Esophagus mucosa (tissue), 1 donor: ENCODE measurements around the gene IGFBP1. TPM values are rescaled to one million over a fixed set of nuclear protein-coding genes. Genes with fewer than 3 reads are reported as not detected.
A peak's percentile ranks its signal among the peaks of the same experiment; 100 is the strongest.
"Not testable (repeated sequence)": the region's sequence is repeated elsewhere in the genome, so short reads cannot be mapped to it uniquely, and the experiment has no call there.

Experiments used
- ATAC-seq: fragments of 200-7000 bp; cut with Tn5 transposase; one replicate; pipeline ENCODE4 v1.9.1; 2020
- total RNA-seq: library from RNA; stranded (reverse); gene quantifications from one replicate; pipeline ENCODE4 v1.2.4, GENCODE V29; 2023
- donor health status: DM: yes; HTN: yes; CAD: no.

Gene IGFBP1
- not detected for total RNA-seq

DNA sequence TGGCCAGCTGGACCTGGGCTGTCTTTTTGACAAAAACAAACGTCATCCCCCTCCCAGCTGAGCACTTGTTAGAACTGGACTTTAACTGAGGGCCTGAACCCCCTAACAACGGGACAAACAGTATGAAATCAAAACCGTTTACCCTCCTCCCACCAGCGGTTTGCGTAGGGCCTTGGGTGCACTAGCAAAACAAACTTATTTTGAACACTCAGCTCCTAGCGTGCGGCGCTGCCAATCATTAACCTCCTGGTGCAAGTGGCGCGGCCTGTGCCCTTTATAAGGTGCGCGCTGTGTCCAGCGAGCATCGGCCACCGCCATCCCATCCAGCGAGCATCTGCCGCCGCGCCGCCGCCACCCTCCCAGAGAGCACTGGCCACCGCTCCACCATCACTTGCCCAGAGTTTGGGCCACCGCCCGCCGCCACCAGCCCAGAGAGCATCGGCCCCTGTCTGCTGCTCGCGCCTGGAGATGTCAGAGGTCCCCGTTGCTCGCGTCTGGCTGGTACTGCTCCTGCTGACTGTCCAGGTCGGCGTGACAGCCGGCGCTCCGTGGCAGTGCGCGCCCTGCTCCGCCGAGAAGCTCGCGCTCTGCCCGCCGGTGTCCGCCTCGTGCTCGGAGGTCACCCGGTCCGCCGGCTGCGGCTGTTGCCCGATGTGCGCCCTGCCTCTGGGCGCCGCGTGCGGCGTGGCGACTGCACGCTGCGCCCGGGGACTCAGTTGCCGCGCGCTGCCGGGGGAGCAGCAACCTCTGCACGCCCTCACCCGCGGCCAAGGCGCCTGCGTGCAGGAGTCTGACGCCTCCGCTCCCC lies at the start of gene IGFBP1:
Gene IGFBP1 (plus strand): TSS at position 304 of the 808 bp plus-strand sequence. CDS start 165 bp downstream, at position 469.
- peak; percentile 48 for ATAC-seq

DNA sequence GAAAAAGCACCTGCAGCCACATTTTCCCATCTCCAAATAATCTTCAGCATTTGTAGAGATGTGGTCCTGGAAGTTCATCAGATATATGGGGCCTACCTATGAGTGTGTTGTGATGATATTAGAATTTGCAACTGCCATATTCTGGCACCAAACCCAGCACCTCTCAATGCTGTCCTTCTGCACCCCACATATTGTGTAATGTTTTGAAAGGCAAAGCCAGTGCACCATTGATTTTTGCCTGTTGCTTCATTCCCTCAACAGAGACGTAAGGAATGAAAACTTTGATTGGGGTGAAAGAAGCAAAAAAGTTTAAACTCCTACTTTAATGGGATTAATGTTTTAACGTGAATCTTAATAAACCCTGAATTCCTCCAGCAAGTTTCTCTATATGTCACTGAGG lies 49.4 kb upstream of the IGFBP1 start:
- ATAC-seq: not testable (repeated sequence)

DNA sequence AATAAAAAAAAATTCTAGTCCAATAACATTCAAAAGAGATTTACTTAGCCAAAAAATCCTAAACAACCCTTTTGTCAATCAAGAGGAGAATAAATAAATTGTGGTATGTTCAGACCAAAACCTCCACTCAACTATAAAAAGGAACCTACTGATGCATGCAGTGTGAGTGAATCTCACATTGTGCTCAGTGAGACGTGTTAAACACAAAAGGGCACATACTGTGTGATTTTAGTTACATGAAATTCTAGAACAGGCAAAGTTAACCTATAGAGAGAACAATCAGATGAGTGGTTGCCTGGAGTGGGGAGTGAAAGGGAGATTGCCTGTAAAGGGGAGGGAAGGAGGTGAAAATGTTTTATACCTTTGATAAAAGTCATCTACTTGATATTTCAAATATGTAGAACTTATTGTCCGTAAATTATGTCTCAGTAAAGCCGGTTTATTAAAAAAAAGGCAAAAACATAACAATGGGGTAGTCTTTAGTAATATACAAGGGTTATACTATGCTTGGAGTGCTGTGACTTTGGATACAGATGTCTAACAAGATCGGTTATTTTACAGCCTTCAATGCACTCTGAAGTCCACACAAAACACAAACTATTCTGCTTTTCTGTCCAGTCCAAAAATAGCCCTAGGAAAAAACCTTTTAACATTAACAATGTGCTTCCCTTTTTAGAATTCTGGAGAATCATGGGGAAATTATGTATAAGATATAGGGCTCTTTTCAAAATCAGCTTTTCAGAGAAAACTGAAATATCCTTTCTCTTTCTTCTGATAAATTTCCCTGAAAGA lies 46.2 kb upstream of the IGFBP1 start:
- ATAC-seq: not testable (repeated sequence)

- ATAC-seq: not testable (repeated sequence)
These were observed 41.8 kb upstream of the IGFBP1 start for GRCh38 chr7:45846536-45846935.

DNA sequence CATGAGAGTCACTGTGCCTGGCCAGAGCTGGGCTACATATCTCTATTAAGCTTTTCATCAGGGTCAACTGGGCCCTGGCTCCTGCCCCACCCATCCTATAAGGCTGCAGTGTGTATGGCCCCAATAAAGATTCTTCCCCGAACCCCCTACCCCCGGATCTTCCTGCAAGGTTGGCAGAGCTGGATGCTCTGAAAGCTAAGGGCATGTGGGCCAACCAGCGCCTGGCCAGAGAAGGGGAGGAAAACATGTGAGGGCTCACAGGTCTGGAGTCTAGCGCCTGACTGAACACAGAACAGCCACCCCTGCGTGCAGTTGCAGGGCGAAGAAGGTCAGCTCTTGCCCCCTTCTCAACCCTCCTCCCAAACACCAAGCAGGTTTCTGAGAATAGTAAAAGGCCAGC lies 39.6 kb upstream of the IGFBP1 start:
- ATAC-seq: not testable (repeated sequence)

DNA sequence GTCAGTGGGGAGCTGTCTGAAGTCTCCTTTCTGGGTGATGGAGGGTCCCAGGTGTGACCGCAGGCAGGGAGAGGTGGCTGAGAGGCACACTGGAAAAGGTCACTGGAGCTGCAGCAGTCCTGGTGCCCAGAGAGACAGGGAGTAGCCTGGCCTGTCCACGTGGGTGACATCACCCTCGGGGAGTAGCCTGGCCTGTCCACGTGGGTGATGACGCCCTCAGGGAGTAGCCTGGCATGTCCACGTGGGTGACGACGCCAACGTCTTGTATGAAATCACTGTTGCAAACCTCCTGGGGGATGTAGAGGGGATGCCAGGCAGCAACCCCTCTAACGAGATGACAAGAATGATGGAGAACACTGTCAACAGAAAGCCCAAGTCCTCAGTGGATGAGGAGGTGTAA lies 35.3 kb upstream of the IGFBP1 start:
- peak; percentile 71 for ATAC-seq

GRCh38 chr7:45853491-45853890 lies 34.8 kb upstream of the IGFBP1 start:
- not testable (repeated sequence) for ATAC-seq

DNA sequence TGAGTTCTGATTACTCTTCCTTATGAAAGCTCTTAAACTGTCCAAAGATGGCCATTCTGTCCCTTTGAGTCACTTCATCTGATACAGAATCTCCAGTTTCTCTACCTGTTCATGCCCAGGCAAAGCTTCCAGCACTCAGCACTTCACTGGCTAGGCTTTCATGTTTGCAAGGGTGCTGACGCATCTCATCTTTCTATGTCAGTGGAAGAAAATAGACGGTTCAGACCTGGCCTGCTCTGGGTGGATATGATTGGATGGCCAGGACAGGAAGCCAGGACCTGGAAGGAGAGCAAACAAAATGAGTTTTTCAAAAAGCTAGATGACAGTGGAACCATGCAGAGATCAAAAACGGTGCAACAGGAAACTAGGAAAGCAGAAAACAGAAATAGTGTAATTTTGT lies 32.6 kb upstream of the IGFBP1 start:
- not testable (repeated sequence) for ATAC-seq

GRCh38 chr7:45856888-45857287 lies 31.4 kb upstream of the IGFBP1 start:
- not testable (repeated sequence) for ATAC-seq

DNA sequence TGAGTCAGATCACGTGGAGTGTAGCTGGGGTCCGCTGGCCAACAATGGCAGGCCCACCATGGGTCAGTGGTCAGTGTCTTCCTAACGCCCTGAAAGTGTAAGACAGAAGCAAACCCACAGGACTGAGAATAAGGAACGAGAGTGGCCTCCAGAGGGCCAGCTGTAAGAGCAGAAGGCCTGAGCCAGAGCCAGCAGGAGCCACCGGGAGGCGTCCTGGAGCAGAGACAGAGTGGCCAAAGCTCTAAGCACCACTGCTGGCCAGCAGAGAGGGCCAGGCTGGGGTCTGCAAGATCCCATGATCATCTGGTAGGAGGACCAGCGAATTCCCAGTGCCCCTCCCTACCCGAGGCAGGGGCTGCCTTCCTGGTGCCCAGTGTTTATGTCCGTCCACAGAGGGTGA lies 24.6 kb upstream of the IGFBP1 start:
- ATAC-seq: no peak

DNA sequence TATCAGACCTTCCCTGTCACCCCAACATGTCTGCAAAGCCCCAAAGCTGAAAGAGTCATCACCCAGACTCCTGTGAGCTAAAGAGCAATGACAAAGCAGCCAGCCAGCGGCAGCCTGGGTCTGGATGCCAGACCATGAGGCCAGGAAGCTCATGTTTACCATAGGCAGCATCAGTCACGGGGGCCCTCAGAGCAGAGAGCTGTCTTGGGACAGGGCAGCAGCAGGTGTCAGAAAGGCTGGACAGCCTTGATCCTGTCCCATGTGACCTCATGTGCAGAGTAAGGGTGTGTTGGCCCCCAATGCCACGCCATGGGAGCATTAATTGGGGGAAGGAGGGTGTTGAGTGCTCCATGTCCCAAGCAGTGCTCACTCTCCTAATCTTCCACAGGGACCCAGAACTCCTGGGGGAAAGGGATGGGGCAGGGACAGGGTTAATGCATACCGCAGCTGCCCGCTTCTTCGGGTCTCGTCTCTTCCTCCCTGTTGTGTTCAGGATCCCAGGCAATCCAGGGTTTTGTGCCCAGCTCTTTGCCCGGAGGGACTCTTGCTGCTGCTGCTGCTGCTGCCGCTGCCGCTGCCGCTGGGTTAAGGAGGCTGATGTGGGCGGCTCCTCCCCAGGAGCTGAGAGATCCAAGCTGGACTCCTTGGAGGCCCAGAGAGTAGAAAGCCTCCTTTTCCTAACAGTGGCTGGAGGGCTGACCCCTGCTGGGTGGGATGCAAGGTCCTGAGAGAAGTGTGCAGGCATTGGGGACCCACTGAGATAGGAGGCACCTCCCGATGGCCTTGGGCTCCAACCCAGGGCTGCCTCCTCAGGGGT lies 22.5 kb upstream of the IGFBP1 start:
- ATAC-seq: no peak

DNA sequence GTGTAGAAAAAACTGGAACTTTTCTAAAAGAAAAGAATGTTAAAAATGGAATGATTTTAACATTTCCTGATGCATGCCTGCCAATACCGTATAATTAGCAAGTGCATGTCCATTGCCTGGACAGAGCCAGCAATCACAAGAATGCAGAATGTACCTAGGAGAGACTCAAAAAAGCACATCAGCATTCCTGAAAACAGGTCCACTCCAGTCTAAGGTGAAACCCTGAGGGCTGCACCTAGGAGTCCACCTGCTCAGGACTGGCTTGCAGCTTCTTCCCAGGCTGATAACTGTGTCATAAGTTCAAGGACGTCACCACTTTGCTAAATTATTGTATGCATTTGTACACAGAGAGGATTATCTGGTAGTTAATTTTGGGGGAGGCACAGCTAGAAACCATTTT lies 20.8 kb upstream of the IGFBP1 start:
- no peak for ATAC-seq

GRCh38 chr7:45869426-45869825 lies 18.9 kb upstream of the IGFBP1 start:
- ATAC-seq: no peak

GRCh38 chr7:45872116-45873034 lies 15.9 kb upstream of the IGFBP1 start:
- ATAC-seq: peak; percentile 29

- ATAC-seq: no peak
These were observed 15.3 kb upstream of the IGFBP1 start, which contains the start of gene CCDC201 for GRCh38 chr7:45873035-45873354. TSS of gene CCDC201 (minus strand) at chr7:45873082. CDS start at chr7:45873007, 75 bp downstream.

DNA sequence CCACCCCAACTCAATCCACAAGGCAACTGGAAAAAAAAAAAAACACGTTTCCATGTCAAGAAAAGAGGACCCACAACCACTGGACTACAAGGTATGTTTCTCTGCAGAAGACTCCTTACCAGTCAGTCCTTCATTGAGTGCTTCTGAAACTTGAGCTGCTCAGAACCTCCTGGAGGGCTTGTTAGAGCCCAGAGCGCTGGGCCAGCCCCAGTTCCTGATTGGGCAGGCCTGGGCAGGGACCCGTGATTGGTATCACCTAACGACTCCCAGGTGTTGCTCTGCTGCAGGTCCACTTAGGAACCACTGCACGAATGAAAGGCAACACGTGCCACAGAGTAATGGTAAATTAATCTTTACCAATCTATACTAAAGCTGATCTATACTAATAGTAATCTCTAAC lies 14.9 kb upstream of the IGFBP1 start:
- no peak for ATAC-seq

DNA sequence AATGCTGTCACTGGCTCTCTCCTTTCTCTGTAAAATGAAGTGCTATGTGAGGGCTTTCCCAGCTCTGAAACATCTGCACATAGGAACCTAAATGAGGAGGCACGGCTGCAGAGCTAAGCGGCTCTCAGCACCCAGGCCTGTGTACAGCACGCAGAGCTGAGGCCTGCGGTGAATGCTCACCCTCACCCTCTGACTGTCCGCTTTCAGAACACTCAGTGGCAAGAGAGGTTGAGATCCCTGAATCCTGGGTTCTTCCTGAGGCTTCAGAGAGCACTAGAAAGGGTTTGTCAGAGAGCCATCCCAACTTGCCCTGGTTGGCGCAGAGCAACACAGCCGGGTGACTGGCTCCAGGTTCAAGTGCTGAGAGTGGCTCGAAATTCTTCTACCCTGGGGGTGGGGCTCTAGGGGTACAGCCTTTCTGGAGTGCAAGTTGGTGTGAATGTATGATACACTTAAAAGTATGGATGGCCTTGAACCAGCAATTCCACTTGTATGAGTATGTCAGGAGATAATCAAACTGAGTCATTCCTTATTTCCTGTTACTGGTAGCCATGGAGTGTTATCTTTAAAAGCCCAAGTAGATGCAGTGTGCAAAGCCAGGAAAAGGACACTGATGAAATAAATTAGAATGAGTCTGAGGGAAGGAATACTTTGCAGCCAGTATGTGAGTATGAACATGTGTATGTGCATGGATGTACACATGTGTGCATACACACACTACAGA lies 13.7 kb upstream of the IGFBP1 start:
- no peak for ATAC-seq

- ATAC-seq: no peak
These were observed 11.8 kb upstream of the IGFBP1 start for GRCh38 chr7:45876519-45876918.

DNA sequence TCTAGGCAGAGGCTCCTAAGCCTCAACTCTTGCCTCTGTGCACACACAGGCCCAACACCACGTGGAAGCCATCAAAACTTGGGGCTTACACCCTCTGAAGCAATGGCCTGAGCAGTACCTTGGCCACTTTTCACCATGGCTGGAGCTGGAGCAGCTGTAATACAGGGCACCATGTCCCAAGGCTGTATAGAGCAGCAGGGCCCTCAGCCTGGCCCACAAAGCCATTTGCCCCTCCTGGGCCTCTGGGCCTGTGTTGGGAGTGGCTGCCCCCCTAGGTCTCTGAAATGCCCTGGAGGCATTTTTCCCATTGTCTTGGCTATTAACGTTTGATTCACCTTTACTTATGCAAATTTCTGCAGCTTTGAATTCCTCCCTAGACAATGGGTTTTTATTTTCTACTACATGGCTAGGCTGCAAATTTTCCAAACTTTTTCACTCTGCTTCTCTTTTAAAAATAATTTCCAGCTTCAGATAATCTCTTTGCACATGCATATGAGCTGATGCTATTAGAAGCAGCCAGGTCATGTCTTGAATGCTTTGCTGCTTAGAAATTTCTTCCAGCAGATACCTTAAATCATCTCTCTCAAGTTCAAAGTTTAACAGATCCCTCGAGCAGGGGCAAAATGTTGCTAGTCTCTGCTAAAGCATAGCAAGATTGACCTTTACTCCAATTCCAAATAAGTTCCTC lies 9.7 kb upstream of the IGFBP1 start:
- ATAC-seq: no peak

- ATAC-seq: peak; percentile 33
These were observed 7.8 kb upstream of the IGFBP1 start for GRCh38 chr7:45880433-45880860.
